PC-3 (cell line): ENCODE data around the gene PTPRN2. TPM values are rescaled to one million over a fixed set of nuclear protein-coding genes. Genes with fewer than 3 reads are reported as not detected.

Source experiments
- ATAC-seq: fragments of 200-7000 bp; cut with Tn5 transposase; 2 replicates; pipeline ENCODE4 v1.9.1; 2020; ENCODE audit warnings: mild to moderate bottlenecking, moderate library complexity
- BruUV-seq: library from RNA; stranded (reverse); fragments of 400-500 nt; replicated peaks from 2 replicates; lab custom pipeline; 2021; lab: Mats Ljungman, UMichigan
- CTCF ChIA-PET: fragments of 300-600 bp; sonication (Branson Sonifier 250); formaldehyde crosslinking; loops from one replicate; lab custom pipeline; 2022; ENCODE audit warnings: antibody characterized with exemption; lab: Charles Lee
- POLR2A ChIA-PET: fragments of 300-600 bp; sonication (Branson Sonifier 250); formaldehyde crosslinking; loops from one replicate; lab custom pipeline; 2022; ENCODE audit warnings: antibody characterized with exemption; ENCODE audit not compliant: unreplicated experiment; lab: Charles Lee
- DNase-seq: peaks from one replicate; pipeline ENCODE4 v3.0.0-alpha.2; 2015
- H2AFZ ChIP-seq: fragments of 300-600 bp; sonication (generic); 2 replicates; pipeline ENCODE4 v1.6.0; 2016; ENCODE audit warnings: antibody characterized with exemption, low read length
- H3F3A ChIP-seq: fragments of 300-600 bp; sonication (generic); one replicate; pipeline ENCODE4 v1.6.0; 2017; ENCODE audit warnings: antibody characterized with exemption, low read length, control low read depth, mild to moderate bottlenecking; ENCODE audit not compliant: unreplicated experiment
- H3K27ac ChIP-seq: fragments of 300-600 bp; sonication (generic); 2 replicates; pipeline ENCODE4 v1.5.1; 2016; ENCODE audit warnings: mild to moderate bottlenecking, low read length
- H3K27me3 ChIP-seq: fragments of 300-600 bp; sonication (generic); 2 replicates; pipeline ENCODE4 v1.6.1; 2016; ENCODE audit warnings: low read length, mixed read lengths
- H3K36me3 ChIP-seq: fragments of 300-600 bp; sonication (generic); 2 replicates; pipeline ENCODE4 v1.6.1; 2016; ENCODE audit warnings: low read depth, mixed run types, low read length, mixed read lengths
- H3K4me1 ChIP-seq: fragments of 300-600 bp; sonication (generic); 2 replicates; pipeline ENCODE4 v1.5.1; 2016; ENCODE audit warnings: low read length; ENCODE audit not compliant: insufficient read depth
- H3K4me2 ChIP-seq: fragments of 300-600 bp; sonication (generic); 2 replicates; pipeline ENCODE4 v1.6.0; 2016; ENCODE audit warnings: low read length
- H3K4me3 ChIP-seq: fragments of 300-600 bp; sonication (generic); 2 replicates; pipeline ENCODE4 v1.5.1; 2016; ENCODE audit warnings: mild to moderate bottlenecking, low read length, mixed read lengths
- H3K79me2 ChIP-seq: fragments of 300-600 bp; sonication (generic); 2 replicates; pipeline ENCODE4 v1.6.1; 2017; ENCODE audit warnings: low read length, mixed read lengths
- H3K9ac ChIP-seq: fragments of 300-600 bp; sonication (generic); 2 replicates; pipeline ENCODE4 v1.6.0; 2016; ENCODE audit warnings: mild to moderate bottlenecking, low read length
- H3K9me2 ChIP-seq: fragments of 300-600 bp; sonication (generic); replicated peaks from 2 replicates; pipeline ENCODE4 v1.6.1; 2016; ENCODE audit warnings: mixed run types, low read length, mixed read lengths
- H3K9me3 ChIP-seq: fragments of 300-600 bp; sonication (generic); 2 replicates; pipeline ENCODE4 v1.6.1; 2016; ENCODE audit warnings: low read length, mixed read lengths
- H4K20me1 ChIP-seq: fragments of 300-600 bp; sonication (generic); 2 replicates; pipeline ENCODE4 v1.6.1; 2016; ENCODE audit warnings: low read length, mixed read lengths
- EZH2 ChIP-seq: fragments of 300-600 bp; sonication (generic); IDR thresholded peaks from one replicate; pipeline ENCODE4 v1.6.1; 2017; ENCODE audit warnings: antibody characterized with exemption, mild to moderate bottlenecking, low read length; ENCODE audit not compliant: unreplicated experiment
- EZH2phosphoT487 ChIP-seq: fragments of 300-600 bp; sonication (generic); IDR thresholded peaks from 2 replicates; pipeline ENCODE4 v1.6.1; 2018; ENCODE audit warnings: mild to moderate bottlenecking, antibody characterized with exemption, low read length, borderline replicate concordance
- intact Hi-C: fragments of 100-400 bp; cut with micrococcal nuclease; formaldehyde crosslinking; loops from 2 replicates; pipeline ENCODE4 v1.9.0; 2023
- total RNA-seq: library from RNA; depleted of rRNA; stranded (reverse); fragments of >200 nt; gene quantifications from 2 replicates; pipeline ENCODE4 v1.2.3, GENCODE V29; 2014
- TF ChIP-seq, protein P1 (sequence below): fragments of 300-600 bp; sonication (generic); conservative IDR thresholded peaks from 2 replicates; pipeline ENCODE4 v1.5.1; 2017; ENCODE audit warnings: antibody characterized with exemption, low read depth, mild to moderate bottlenecking, low read length

The PTPRN2 gene
- total RNA-seq, 1 experiment from 2014 or later, result 3.2 TPM

DNA sequence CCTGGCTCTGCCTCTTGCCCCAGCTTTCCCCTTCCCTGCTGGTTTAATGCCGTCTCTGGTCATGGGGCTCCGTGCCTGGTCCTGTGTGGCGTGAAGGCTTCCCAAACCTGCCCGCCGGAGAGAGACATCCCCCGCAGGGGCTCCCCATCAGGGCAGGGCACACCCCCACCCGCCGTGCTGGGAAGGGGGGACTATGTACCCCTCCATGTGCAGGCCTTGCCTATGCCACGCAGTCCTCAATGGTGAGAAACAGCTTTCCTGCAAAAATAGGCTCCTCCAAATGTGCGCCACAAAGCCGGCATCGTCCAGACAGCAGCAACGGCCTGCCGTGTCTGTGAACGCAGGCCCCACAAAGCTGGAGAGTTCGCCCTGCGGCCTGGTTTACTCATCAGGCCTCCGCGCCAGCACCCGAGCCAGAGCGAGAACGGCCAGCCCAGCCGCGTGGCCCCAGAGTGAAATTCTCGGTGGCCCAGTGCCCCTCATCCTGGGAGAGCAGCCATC, 937.4 kb downstream of the PTPRN2 start:
- no peaks in the 10 kb centered on the region for H4K20me1 ChIP-seq
- no peaks in the 10 kb centered on the region for H3F3A ChIP-seq
- no peaks in the 10 kb centered on the region for H3K36me3 ChIP-seq
- ChIA-PET CTCF (no interaction called here), POLR2A (no interaction called here)
- no peaks in the 10 kb centered on the region for H3K4me1 ChIP-seq
- no peak overlapping the region for H3K4me3 ChIP-seq
- ATAC-seq, result no peak
- DNase-seq, result no peak
- no peak overlapping the region for H3K27ac ChIP-seq
- H2AFZ ChIP-seq, result no peak overlapping the region
- H3K27me3 ChIP-seq, result no peaks in the 10 kb centered on the region
- no peak overlapping the region for H3K9ac ChIP-seq
- TF ChIP-seq EZH2phosphoT487, result no peak
- TF ChIP-seq, protein P1, sequence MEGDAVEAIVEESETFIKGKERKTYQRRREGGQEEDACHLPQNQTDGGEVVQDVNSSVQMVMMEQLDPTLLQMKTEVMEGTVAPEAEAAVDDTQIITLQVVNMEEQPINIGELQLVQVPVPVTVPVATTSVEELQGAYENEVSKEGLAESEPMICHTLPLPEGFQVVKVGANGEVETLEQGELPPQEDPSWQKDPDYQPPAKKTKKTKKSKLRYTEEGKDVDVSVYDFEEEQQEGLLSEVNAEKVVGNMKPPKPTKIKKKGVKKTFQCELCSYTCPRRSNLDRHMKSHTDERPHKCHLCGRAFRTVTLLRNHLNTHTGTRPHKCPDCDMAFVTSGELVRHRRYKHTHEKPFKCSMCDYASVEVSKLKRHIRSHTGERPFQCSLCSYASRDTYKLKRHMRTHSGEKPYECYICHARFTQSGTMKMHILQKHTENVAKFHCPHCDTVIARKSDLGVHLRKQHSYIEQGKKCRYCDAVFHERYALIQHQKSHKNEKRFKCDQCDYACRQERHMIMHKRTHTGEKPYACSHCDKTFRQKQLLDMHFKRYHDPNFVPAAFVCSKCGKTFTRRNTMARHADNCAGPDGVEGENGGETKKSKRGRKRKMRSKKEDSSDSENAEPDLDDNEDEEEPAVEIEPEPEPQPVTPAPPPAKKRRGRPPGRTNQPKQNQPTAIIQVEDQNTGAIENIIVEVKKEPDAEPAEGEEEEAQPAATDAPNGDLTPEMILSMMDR, result no peak
- TF ChIP-seq EZH2, result no peak
- H3K4me2 ChIP-seq, result no peak overlapping the region
- no peaks in the 10 kb centered on the region for H3K9me2 ChIP-seq
- H3K9me3 ChIP-seq, result no peaks in the 10 kb centered on the region
- BruUV-seq, result no TSS peak
- H3K79me2 ChIP-seq, result no peaks in the 10 kb centered on the region
- intact Hi-C loops, result no loop called here

DNA sequence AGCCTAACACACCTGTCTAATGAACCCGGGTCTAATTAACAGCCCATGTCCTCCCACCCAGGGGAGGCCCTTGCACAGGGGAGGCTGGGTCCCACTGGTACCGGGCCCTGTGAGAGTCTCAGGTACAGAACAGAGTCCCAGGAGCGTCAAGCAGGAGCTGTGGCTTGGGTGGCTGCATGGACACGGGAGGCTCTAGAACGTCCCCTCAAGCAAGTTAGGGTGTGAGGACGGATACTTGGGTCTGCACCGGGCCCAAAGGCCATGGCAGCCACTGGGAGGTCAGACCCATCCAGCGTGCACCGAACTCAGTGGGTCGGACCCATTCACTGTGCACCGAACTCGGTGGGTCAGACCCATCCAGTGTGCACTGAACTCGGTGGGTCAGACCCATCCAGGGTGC, 941.1 kb downstream of the PTPRN2 start:
- Histone ChIP-seq H3K27ac (no peak overlapping the region), H3F3A (no peaks in the 10 kb centered on the region), H3K9me2 (no peaks in the 10 kb centered on the region), H3K9me3 (no peaks in the 10 kb centered on the region), H3K4me2 (no peak overlapping the region), H3K79me2 (no peaks in the 10 kb centered on the region), H3K27me3 (no peaks in the 10 kb centered on the region), H3K36me3 (no peaks in the 10 kb centered on the region), H3K4me1 (no peaks in the 10 kb centered on the region), H4K20me1 (no peaks in the 10 kb centered on the region), H3K4me3 (no peak overlapping the region), H2AFZ (no peak overlapping the region), H3K9ac (no peak overlapping the region)
- TF ChIP-seq EZH2, result no peak
- TF ChIP-seq, protein P1, result no peak
- no peak for TF ChIP-seq EZH2phosphoT487
- DNase-seq, result no peak
- ChIA-PET POLR2A (no interaction called here), CTCF (no interaction called here)
- ATAC-seq, result no peak
- intact Hi-C loops, result no loop called here
- no TSS peak for BruUV-seq

DNA sequence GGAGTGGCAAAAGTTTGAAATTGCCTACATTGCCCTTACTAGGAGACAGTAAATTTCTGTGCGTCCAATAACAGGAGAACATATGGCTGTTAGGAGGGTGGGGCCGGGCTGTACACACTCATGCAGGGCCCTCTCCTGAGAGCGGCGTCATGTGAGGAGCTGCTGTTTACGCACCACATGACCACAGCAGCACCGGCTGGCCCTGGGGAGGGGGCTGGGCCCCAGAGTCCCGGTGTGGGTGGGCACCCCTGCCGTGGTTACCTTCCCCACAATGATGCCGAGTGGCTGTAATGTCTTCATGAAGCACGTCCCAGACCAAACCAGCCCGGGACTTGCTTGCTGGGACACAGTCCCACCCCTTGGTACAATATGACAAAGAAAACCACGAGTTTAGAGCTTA, 942.1 kb downstream of the PTPRN2 start:
- no peaks in the 10 kb centered on the region for H4K20me1 ChIP-seq
- CTCF ChIA-PET, result no interaction called here
- no peaks in the 10 kb centered on the region for H3K9me2 ChIP-seq
- H3K4me1 ChIP-seq, result no peaks in the 10 kb centered on the region
- ATAC-seq (no peak), DNase-seq (no peak)
- H3K27ac ChIP-seq, result no peak overlapping the region
- no peaks in the 10 kb centered on the region for H3K79me2 ChIP-seq
- no TSS peak for BruUV-seq
- H3K4me3 ChIP-seq, result no peak overlapping the region
- TF ChIP-seq, protein P1, result no peak
- TF ChIP-seq EZH2 (no peak), EZH2phosphoT487 (no peak)
- no peaks in the 10 kb centered on the region for H3F3A ChIP-seq
- H2AFZ ChIP-seq, result no peak overlapping the region
- no peak overlapping the region for H3K4me2 ChIP-seq
- H3K9me3 ChIP-seq, result 0 out of 2 replicates have a peak, but pooled peaks cover 2% of the 10 kb centered on the region
- POLR2A ChIA-PET, result no interaction called here
- H3K27me3 ChIP-seq, result no peaks in the 10 kb centered on the region
- H3K36me3 ChIP-seq, result 0 out of 2 replicates have a peak, but pooled peaks cover 4% of the 10 kb centered on the region
- intact Hi-C loops, result no loop called here
- no peak overlapping the region for H3K9ac ChIP-seq
